ENCODE data around the gene SOCS7.

SOCS7 gene

DNA sequence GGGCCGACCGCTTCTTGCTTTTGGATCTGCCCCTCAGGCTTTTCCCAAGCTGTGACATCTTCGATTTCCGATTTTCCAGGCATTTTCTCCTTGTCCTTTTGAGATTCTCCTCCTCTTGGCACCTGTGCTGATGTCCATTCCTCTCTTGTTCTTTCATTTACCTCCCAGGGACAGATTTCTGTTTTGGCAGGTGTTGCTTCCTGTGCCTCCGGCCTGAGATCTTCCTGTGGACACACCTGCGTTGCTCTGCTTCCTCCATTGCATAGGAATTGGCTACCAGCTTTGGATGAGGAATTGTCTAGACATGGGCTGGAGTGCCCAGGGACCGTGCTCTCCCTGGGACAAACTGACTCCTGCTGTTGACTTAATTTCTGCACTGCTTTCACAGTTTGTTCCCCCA is 23.0 kb upstream of the SOCS7 start:
- ChIA-PET CTCF (interaction anchor here (1.4 to 9.5 kb wide), 5 partner anchors 8 to 85 kb away, joined by 6 to 140 read pairs (median 9); no protein-coding TSS in a partner anchor), POLR2A (no interaction called here)
- TF ChIP-seq, protein P1, sequence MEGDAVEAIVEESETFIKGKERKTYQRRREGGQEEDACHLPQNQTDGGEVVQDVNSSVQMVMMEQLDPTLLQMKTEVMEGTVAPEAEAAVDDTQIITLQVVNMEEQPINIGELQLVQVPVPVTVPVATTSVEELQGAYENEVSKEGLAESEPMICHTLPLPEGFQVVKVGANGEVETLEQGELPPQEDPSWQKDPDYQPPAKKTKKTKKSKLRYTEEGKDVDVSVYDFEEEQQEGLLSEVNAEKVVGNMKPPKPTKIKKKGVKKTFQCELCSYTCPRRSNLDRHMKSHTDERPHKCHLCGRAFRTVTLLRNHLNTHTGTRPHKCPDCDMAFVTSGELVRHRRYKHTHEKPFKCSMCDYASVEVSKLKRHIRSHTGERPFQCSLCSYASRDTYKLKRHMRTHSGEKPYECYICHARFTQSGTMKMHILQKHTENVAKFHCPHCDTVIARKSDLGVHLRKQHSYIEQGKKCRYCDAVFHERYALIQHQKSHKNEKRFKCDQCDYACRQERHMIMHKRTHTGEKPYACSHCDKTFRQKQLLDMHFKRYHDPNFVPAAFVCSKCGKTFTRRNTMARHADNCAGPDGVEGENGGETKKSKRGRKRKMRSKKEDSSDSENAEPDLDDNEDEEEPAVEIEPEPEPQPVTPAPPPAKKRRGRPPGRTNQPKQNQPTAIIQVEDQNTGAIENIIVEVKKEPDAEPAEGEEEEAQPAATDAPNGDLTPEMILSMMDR (IDR thresholded peaks at IDR 0.05; ENCODE audit: insufficient read depth, low read length, missing control alignments): no peak
- no peak for DNase-seq (ENCODE audit: low read depth, low spot score)
- H3K4me3 ChIP-seq (ENCODE audit: low read depth, low read length): no peak overlapping the region

GRCh38 chr17:38329284-38329683 is 22.4 kb upstream of the SOCS7 start:
- CTCF ChIA-PET: interaction anchor here (2.5 to 9.5 kb wide), 4 partner anchors 8 to 85 kb away, joined by 8 to 140 read pairs (median 45); no protein-coding TSS in a partner anchor
- POLR2A ChIA-PET: no interaction called here
- no peak for DNase-seq (ENCODE audit: low read depth, low spot score)
- H3K4me3 ChIP-seq (ENCODE audit: low read depth, low read length): no peak overlapping the region
- TF ChIP-seq, protein P1 (IDR thresholded peaks at IDR 0.05; ENCODE audit: insufficient read depth, low read length, missing control alignments): no peak

DNA sequence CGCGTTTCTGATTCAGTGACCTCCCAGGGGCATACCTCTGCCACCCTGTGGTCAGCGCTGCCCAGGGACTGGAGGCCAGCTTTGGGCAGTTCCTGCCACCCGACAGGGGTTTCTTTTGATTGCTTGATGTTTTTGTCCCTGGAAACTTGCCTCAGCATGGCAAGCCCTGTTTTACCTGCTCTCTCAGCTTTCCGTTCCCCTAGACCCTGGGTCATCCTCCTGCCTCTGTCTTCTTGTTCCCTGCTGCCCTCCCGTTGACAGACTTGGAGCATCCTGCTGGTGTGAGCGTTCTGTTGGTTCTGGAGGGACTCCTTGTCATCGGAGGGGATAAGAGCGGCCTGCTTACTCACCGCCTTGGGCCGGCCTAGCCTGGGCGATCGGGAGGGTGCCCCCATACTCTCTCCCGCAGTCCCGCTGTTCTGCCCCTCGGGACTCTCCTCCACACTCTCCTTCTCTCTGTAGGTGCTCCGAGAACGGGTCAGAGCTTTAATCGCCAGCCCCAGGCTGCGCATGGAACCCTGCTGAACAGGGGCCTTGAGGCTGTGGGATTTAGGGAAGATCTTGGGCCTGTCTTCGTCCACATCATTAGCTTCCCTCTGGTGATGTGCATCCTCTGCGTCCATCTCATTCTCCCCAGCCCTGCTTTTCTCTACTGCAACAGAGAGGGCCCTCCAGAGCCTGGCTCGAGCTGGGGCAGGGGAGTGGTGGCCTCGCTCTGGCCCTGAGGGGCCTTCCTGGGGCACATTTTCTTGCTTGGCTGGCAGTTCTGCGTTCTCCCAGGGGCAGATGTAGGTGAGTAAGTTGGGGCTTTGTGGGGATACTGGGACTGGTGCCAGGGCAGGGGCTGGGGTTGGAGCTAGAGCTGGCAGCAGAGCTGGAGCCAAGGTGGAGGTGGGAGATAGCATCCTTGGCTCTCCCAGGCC is 21.6 kb upstream of the SOCS7 start:
- no peak for DNase-seq (ENCODE audit: low read depth, low spot score)
- POLR2A ChIA-PET: no interaction called here
- CTCF ChIA-PET: interaction anchor here (2.5 to 9.5 kb wide), 4 partner anchors 9 to 84 kb away, joined by 8 to 140 read pairs (median 45); no protein-coding TSS in a partner anchor

DNA sequence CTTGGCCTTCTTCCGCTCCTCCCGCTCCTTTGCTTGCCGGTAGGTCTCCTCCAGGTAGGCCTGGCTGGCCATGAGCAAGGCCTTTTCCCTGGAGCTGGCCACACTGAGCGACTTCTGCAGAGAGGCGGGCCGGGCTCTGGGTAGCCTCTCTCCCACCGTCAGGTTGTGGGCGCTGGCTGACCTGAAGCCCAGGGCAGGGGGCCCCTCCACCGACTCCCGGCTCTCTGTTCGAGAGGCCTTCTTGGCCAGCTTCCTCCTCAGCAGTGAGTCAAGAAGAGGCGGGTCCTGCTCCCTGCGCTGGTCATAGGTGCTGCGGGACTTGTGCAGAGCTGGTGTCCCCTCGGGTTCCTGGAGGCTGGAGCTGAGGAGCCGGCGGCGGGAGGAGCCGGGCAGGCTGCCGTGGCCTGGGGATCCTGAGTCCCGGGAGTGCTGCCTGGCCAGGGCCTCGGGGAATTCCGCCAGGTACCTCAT is 20.7 kb upstream of the SOCS7 start:
- no peak overlapping the region for H3K4me3 ChIP-seq (ENCODE audit: low read depth, low read length)
- CTCF ChIA-PET: interaction anchor here (0.8 to 9.5 kb wide), 6 partner anchors 10 to 83 kb away, joined by 3 to 140 read pairs (median 7); partner anchors contain the start of gene MRPL45
- TF ChIP-seq, protein P1 (IDR thresholded peaks at IDR 0.05; ENCODE audit: insufficient read depth, low read length, missing control alignments): no peak
- no peak for DNase-seq (ENCODE audit: low read depth, low spot score)
- POLR2A ChIA-PET: no interaction called here

More for the DNA sequence above, 21.6 kb upstream of the SOCS7 start:
- no peak overlapping the region for H3K4me3 ChIP-seq (ENCODE audit: low read depth, low read length)
- TF ChIP-seq, protein P1 (IDR thresholded peaks at IDR 0.05; ENCODE audit: insufficient read depth, low read length, missing control alignments): no peak

- ChIA-PET CTCF (interaction anchor here (0.8 to 9.5 kb wide), 8 partner anchors 9 to 89 kb away, joined by 3 to 140 read pairs (median 8); partner anchors contain the start of gene GPR179), POLR2A (no interaction called here)
- TF ChIP-seq, protein P1 (IDR thresholded peaks at IDR 0.05; ENCODE audit: insufficient read depth, low read length, missing control alignments): no peak
- DNase-seq (ENCODE audit: low read depth, low spot score): no peak
- no peak overlapping the region for H3K4me3 ChIP-seq (ENCODE audit: low read depth, low read length)
These were observed 18.9 kb upstream of the SOCS7 start for GRCh38 chr17:38332735-38333134.
